Measurements from ENCODE around the gene MYADM.
"Not testable (repeated sequence)": the region's sequence is repeated elsewhere in the genome, so short reads cannot be mapped to it uniquely, and the experiment has no call there.

Gene MYADM

DNA sequence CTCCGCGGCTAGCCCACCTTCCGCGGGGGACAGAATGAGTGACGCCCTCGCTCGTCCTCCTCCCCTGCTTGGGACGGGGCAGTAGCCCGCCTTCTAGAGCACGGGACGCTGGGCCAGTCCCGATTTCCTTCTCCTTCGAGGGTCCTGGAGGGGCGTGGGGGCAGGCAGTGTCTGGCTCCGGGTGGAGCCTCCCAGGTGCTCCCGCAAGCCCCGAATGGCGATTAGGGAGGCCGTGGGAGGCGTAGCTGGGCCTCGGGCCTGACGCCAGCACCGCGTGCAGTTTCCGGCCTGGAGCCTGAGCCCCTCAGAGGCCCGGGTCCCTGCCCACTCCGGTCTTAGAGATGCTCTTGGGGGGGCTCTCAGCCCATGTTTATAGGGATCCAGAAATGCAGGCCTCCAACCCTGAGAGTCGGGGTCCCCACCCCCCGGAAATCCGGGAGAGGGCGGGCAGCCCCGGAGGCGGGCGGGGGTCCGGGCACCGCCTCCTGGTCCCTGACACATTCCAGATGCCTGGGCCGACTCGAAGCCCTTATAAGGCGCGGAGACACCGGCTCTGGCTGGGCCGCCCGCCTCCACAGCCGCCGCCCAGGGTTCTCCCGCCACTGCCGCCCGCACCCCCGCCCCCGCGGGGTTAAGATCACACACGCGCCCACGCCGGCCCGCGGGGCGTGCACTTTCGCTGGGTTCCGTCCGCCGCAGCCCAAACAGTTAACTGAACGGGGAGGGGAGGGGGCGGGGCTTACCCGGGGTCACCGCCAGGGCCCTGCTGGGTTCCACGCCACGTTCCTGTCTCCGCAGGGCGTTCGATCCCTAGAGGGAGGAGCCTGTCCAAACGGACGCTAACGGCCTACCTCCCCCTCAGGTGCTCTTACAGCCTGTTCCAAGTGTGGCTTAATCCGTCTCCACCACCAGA is 1.5 kb downstream of the MYADM start:
- DNase-seq: no peak

DNA sequence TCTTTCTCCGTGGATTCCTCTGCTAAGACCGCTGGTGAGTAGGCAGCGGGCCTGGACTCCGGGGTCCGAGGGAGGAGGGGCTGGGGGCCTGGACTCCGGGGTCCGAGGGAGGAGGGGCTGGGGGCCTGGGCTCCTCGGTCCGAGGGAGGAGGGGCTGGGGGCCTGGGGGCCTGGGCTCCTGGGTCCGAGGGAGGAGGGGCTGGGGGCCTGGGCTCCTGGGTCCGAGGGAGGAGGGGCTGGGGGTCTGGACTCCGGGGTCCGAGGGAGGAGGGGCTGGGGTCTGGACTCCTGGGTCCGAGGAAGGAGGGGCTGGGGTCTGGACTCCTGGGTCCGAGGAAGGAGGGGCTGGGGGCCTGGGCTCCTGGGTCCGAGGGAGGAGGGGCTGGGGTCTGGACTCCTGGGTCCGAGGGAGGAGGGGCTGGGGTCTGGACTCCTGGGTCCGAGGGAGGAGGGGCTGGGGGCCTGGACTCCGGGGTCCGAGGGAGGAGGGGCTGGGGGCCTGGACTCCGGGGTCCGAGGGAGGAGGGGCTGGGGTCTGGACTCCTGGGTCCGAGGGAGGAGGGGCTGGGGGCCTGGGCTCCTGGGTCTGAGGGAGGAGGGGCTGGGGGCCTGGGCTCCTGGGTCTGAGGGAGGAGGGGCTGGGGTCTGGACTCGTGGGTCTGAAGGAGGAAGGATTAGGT is 2.3 kb downstream of the MYADM start:
- not testable (repeated sequence) for DNase-seq

DNA sequence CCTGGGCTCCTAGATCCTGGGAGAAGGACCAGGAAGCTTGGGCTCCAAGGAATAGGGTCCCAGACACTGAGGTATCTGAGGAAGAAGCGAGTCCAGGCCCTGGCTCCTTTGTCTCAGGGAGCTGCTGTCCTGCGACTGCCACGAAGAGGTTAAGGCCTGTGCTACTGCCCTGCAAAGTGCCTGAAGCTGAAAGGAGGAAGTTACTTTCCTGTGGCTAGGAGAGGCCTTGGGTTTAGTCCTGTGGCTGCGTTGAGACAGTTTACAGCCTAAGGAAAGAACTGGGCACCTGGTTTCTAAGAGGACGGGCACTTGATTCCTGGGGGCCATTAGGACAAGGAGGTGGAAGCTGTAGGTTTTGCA is 2.8 kb downstream of the MYADM start:
- no peak for DNase-seq

DNA sequence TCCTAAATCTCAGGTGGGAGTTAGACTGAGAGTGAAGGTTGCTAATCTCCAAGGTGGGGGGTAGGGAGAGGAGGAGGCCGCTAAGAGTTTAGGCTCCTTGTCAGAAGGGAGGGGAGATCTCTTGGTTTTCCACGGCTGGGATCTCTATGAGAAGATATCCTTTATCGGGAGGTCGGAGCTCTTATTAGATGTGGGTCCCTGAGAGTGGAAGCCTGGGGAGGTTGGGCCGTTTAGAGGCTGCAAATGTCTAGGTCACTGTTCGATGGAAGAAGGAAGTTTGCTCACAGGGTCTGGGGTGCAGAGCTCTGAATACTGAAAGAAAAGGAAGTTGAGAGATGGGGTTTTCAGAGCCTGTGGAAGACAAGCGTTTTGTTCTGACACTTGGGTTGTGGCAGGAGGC is 3.8 kb downstream of the MYADM start:
- no peak for DNase-seq

DNA sequence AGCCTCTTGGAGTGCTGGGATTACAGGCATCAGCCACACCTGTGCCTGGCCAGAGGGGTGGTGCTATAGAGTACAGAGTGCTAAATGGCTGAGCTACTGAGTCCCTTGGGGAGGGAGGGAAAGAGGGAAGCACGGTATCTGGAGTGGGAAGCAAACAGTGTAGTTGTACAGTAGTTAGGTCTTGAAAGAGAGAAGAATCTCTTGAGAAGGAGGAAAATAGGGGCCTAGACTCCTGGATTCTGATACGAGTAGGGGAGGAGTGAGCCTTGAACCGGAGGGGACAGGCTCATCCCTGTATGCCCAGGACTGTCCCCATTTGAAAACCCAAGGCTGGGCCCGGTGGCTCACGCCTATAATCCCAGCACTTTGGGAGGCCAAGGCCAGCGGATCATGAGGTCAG is 5.1 kb downstream of the MYADM start:
- no peak for DNase-seq

DNA sequence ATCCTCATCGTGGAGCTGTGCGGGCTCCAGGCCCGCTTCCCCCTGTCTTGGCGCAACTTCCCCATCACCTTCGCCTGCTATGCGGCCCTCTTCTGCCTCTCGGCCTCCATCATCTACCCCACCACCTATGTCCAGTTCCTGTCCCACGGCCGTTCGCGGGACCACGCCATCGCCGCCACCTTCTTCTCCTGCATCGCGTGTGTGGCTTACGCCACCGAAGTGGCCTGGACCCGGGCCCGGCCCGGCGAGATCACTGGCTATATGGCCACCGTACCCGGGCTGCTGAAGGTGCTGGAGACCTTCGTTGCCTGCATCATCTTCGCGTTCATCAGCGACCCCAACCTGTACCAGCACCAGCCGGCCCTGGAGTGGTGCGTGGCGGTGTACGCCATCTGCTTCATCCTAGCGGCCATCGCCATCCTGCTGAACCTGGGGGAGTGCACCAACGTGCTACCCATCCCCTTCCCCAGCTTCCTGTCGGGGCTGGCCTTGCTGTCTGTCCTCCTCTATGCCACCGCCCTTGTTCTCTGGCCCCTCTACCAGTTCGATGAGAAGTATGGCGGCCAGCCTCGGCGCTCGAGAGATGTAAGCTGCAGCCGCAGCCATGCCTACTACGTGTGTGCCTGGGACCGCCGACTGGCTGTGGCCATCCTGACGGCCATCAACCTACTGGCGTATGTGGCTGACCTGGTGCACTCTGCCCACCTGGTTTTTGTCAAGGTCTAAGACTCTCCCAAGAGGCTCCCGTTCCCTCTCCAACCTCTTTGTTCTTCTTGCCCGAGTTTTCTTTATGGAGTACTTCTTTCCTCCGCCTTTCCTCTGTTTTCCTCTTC is 6.3 kb downstream of the MYADM start:
- no peak for DNase-seq

DNA sequence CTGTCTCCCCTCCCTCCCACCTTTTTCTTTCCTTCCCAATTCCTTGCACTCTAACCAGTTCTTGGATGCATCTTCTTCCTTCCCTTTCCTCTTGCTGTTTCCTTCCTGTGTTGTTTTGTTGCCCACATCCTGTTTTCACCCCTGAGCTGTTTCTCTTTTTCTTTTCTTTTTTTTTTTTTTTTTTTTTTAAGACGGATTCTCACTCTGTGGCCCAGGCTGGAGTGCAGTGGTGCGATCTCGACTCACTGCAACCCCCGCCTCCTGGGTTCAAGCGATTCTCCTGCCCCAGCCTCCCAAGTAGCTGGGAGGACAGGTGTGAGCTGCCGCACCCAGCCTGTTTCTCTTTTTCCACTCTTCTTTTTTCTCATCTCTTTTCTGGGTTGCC is 6.9 kb downstream of the MYADM start:
- DNase-seq: no peak

DNA sequence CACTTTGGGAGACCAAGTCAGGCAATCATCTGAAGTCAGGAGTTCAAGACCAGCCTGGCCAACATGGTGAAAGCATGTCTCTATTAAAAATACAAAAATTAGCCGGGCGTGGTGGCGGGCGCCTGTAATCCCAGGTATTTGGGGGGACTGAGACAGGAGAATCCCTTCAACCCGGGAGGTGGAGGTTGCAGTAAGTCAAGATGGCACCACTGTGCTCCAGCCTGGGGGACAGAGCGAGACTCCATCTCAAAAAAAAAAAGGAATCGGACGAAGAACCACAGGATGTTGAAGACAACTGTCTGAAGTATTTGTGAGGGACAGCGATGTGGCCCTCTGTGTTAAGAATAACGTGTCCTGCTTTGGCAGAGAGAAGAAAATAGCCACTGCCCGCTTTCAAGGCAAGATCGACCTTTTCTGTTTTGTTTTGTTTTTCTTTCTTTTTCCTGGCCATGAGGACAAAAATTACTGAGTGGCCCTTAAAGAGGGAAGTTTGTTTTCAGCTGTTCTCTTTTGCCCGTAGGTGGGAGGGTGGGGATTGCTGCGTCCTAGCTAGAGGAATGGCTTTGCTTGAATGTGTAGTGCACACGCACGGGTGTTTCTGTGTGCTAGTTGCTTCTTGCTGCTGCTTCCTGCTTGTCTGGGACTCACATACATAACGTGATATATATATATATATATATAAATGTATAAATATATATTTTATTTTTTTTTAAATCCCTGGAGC is 8.1 kb downstream of the MYADM start:
- no peak for DNase-seq

DNA sequence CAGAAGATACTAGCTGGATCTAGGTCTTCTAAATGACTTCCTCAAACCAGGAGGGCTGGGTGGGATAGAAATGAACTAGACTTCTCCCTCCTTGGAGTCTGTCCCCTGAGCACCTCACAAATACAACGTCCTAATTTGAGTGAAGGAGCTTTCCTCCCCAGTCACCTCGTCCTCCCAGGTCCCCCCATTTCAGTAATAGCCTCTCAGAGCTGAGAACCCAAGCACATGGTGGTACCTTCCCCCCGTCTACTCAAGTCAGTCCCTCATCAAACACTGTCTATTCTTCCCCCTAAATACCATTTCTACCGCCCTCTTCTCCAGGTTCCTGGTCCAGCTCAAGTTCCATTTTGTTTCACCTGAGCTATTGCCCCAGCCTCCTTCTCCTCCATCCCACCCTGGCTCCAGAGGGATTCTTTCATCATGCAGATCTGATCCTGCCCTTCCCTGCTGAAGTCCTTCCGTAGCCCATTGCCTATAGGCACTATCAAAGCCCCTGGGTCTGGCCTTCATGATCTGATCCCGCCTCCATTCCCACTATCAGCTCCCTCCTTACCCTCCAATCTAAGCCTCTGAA is 9.1 kb downstream of the MYADM start:
- DNase-seq: no peak

DNA sequence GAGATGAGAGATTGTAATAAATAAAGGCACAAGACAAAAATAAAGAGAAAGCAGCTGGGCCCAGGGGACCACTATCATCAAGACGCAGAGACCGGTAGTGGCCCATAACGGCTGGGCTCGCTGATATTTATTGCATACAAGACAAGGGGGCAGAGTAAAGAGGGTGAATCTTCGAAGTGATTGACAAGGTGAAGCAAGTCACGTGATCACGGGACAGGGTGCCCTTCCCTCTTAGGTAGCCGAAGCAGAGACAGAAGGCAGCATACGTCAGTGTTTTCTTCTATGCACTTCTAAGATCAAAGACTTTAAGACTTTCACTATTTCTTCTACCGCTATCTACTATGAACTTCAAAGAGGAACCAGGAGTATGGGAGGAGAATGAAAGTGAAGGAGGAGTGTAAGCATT is 9.7 kb downstream of the MYADM start:
- no peak for DNase-seq

DNA sequence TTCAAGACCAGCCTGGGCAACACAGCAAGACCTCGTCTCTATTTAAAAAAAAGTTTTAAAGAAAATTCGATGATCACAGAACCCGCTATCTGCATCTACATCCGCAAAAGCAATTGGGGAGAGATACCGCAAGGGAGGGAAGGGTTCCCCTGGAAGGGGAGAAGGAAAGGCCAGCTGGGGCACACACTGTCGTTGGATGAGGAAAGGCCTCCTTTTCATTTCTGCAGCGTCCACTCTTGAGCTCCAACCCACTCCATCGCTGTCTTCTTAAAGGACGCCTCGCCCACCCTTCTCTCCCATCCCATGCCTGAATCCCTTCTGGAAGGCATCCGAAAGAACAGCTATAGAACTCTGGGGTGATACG is 11.1 kb downstream of the MYADM start:
- no peak for DNase-seq

DNA sequence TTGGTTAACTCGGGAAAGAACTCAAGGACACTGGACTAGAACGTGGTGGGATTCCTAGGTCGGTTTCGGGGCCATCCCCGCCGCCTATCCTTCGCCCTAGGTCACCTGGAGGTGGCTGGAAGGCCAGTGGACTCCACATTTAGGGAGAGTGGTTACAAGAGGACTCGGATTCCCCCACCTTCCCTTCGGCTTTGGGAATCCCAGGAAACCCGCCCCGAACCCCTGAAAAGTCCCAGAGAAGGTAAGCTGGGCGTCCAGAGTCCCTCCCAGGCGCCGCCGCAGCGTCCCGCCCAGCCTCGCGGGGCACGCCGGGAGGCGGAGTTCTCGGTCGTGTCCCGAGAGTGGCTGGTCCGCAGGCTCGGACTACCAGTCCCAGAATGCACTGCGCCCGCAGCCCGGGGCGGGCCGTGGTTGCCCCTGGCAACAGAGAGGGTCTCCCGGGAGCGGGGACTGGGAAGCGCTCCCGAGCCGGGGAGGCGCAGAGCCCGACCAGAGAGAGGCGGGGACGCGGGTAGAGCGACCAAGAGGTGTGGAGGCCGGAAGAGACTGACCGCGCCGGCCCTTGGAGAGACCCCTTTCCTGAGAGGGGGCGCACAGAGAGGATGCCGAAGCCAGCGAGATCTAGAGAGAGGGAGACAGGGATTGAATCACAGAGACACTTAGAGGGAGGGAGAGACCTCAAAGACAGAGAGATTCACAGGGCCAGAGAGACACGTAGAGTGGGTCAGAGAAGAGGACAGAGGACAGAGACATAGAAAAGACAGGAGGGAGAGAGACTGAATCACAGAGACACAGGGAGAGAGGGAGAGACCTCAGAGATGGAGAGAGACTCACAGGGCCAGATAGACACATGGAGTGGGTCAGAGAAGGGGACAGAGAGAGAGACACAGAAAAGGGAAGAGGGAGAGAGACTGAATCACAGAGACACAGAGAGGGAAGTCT is 11.7 kb downstream of the MYADM start:
- peak; percentile 54 for DNase-seq

DNA sequence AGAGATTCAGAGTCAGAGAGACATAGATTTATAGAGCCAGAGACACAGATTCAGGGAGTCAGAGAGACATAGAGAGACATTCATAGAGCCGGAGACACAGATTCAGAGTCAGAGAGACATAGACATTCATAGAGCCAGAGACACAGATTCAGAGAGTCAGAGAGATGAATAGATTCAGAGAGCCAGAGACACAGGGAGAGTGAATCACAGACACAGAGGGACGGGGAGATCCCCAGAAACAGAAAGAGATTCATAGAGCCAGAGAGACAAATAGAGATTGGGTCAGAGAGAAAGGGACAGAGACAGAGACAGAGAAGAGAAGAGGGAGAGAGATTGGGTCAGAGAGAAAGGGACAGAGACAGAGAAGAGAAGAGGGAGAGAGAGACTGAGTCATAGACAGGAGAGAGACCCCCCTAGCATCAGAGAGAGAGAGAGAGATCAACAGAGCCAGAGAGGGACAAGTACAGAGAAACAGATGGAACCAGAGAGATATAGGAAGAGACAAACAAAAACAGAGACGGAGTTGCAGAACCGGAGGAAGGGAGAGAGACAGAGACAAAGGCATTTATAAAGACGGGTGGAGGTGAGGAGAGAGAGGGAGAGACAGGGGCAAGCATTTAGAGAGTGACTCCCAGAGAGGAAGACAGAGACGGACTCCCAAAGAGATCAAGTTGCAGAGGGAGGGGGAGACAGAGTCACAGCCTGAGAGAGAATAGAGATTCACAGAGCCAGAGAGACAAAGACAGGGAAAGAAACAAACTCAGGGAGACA is 13.2 kb downstream of the MYADM start:
- DNase-seq: no peak

DNA sequence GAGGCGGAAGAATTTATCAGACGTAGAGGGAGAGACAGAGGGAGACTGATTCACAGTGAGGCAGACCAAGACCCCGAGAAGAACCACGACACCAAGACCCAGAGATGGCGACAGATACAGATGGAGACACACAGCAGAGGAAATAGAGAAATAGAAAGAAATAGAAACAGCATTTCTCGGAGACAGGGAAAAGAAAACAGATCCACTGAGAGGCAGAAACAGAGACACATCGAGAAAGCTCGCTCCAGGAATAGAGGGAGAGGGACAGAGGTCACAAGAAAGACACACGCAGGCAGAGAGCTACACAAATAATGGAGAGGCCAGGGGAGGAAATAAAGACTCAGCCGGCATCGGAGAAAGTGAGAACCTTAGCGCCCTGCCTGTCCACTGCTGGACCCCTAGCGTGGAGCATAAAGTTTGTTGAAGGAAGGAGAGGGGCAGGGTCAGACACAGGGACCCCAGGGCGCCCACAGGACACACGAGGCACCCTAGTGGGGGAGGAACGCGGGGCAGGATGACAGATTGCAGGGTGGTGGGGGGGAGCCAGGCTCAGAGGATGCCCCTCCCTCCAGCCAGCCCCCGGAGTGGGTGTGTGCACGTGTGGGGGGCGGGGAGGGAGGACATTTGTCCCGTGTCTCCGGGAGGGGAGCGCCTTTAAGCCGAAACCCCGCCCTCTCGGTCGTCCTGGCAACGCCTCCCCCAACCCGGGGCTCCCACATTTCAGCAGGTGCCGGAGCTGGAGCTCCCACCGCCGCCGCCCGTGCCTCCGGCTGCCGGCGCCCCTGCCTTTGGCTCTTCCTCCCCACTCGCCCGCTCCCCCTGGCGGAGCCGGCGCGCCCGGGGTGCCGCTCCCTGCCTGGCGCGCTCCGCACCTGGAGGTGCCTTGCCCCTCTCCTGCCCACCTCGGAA is 14.1 kb downstream of the MYADM start, which contains the start of gene PRKCG:
TSS of gene PRKCG (plus strand) at position 716 of the 909 bp plus-strand sequence. CDS start 298 bp downstream, outside the sequence.
- DNase-seq: no peak

DNA sequence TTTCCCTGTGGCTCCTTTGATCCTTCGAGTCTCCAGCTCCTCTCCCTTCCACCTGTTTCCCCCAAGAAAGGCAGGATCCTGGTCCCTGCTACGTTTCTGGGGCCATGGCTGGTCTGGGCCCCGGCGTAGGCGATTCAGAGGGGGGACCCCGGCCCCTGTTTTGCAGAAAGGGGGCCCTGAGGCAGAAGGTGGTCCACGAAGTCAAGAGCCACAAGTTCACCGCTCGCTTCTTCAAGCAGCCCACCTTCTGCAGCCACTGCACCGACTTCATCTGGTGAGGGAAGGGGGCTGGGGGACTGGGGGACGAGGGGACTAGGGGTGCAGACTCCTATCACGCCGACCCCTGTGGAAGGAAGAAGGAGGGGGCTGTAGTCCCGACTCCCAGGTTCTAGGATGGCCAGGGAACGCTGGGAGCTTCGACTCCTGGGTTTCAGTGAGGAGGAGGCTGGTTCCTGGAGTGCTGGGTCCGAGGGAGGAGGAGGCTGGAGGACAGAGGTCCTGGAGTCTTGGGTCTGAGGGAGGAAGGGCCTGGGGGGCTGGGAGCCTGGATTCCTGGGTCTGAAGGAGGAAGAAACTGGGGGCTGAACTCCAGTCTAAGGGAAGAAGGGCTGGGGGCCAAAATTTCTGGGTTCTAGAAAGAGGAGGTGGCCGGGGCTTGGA is 14.8 kb downstream of the MYADM start:
- DNase-seq: no peak

DNA sequence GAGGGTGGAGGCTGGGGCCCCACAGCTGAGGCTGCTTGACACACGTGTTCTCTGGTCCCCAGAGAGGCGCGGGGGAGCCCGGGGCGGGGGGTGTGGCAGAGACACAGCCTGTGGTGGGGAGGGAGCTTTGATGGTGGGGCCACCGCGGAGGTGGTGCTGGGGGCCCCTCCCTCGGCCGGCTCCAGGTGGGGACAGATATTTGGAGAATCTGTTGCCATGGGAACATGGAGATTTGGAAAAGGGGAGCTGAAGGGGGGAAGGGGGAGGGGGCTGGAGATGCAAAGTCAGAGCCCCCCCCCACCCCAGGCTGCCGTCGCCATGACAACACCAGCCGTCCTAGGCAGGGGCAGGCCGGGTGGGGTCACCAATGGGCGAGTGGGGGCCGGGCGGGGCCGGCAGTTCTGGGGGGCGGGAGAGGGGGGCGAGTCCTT is 15.6 kb downstream of the MYADM start:
- no peak for DNase-seq

DNA sequence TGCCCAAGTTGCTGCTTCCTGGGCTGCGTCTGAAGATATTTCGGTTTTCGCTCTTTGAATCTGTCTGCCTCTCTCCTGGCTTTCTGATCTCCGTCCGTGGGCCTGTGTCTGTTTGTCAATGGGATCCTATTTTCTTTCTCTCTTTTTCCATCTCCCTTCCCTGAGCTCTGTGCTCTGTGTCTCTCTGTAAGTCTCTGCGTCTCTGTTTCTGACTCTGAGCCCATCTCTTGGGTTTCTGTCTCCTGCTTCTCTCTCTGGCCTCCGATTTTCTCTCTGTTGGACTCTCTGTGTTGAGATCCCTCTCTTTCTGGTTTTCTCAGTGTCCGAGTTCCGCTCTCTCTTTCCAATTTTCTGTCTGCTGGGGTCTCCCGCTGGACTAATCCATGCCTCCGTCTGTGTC is 16.1 kb downstream of the MYADM start:
- DNase-seq: no peak

DNA sequence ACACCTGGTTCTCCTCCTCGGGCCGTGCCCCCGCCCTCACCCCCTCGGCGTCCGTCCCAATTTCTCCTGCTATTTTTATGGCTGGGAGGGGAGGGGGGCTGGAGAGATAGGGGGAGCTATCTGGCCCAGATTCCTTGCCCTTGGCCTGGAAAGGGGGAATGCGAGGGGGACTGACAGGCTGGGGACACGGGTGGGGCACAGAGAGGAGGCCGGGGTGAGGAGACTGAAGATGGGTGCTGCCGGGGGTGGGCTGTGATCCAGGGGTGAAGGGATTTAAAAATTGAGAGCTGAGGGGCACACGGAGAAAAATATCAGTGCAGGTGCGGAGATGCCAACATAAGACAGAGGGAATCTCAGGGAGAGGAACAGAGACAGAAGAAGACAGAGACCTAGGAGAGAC is 16.6 kb downstream of the MYADM start:
- DNase-seq: no peak

DNA sequence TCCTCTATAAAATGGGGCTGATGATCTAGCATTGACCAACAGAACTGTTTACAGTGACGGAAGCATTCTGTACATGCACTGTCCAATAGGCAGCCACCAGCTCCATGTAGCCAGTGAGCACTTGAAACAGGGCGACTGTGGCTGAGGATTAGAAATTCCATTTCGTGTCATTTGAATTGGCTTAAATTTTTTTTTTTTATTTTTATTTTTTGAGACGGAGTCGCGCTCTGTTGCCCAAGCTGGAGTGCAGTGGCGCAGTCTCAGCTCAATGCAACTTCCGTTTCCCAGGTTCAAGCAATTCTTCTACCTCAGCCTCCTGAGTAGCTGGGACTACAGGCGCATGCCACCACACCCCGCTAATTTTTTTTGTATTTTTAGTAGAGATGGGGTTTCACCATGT is 17.4 kb downstream of the MYADM start:
- DNase-seq: no peak
